ENCODE data around the gene ARFGAP1. TPM values are rescaled to one million over a fixed set of nuclear protein-coding genes. Genes with fewer than 3 reads are reported as not detected.

ARFGAP1 gene
- total RNA-seq, 2 experiments from 2014 or later = 80.1 to 82.0 TPM

DNA sequence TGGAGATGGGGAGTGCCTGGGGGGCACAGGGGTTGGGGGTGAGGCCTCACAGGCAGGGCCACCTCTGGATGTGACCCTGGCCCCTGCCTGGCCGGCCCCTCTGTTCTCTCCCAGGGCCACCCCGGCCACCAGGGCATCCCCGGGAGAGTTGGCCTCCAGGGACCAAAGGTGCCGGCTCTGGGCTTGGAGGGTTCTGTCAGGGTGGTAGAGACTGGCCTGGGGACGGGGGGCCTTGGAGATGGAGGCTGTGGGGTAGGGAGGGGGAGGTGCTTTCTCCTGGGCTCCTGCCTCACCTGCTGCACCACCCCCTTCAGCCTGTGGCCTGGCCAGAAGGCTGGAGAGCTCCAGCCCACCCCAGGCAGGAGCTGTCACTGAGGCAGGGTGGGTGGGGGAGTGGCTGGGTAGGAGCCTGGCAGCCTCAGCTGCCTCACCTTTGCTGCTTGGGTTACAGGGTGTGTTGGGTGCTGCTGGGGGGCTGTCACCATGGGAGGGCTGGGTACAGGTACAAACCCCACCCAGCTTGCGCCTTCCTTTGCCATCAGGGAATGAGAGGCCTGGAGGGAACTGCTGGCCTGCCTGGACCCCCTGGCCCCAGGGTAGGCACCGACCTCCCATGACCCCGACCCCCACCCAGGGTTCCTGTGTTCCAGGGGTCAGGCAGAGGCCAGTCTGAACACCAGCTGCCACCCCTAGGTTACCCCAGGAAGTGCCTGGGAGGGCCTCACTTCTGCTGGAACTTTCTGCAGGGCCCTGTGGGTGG is 53.1 kb downstream of the ARFGAP1 start:
- peaks cover 3% of the 10 kb centered on the region for H3K9me3 Mint-ChIP-seq
- no peak overlapping the region for H3K4me3 Mint-ChIP-seq
- CTCF ChIA-PET = interaction anchor here (0.6 kb wide), 1 partner anchor 110 kb away, joined by 3 read pairs; no protein-coding TSS in a partner anchor
- H3K36me3 Mint-ChIP-seq (ENCODE audit: low read depth) = no peaks in the 10 kb centered on the region
- peaks cover 2% of the 10 kb centered on the region for H3K4me1 Mint-ChIP-seq
- peak overlapping the region; percentile 83 for H3K27ac Mint-ChIP-seq
- no peak for DNase-seq
- peaks cover 15% of the 10 kb centered on the region for H3K27me3 Mint-ChIP-seq
- POLR2A ChIA-PET = no interaction called here

DNA sequence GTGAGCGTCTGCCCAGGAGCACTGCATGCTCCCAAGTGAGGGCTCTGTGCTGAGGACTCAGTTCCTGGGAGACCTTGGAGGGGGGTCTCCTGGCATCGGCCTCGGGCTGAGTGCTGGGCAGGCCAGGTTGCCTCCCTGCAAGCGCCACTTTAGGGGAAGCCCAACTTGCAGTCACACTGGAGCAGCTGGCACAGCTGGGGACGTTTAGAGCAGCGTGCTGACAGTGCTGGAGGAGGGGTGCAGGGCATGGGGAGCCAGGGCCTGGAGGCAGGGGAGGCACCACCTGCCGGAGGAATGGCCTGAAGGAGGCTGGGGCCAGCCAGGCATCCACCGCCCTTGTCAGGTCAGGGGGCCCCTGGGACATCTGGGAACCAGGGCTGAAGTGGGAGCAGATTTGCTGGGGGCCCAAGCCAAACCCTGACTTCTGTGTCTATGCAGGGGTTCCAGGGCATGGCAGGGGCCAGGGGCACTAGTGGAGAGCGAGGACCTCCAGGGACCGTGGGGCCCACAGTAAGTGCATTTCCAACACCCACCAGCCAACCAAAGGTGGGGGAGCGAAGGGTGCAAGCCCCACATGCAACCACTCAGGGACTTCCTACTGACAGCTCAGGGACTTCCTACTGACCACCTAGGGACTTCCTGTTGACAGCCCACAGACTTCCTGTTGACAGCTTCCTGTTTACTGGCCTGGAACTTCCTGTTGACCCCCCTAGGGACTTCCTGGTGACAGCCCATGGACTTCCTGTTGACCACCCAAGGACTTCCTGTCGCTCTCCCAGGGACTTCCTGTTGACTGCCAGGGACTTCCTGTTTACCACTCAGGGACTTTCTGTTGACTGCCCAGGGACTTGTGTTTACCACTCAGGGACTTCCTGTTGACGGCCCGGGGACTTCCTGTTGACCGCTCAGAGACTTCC is 54.0 kb downstream of the ARFGAP1 start:
- ChIA-PET POLR2A (no interaction called here), CTCF (interaction anchor here (0.6 kb wide), 1 partner anchor 110 kb away, joined by 3 read pairs; no protein-coding TSS in a partner anchor)
- H3K4me3 Mint-ChIP-seq = no peak overlapping the region
- no peak for DNase-seq
- H3K4me1 Mint-ChIP-seq = peaks cover 2% of the 10 kb centered on the region
- peaks cover 15% of the 10 kb centered on the region for H3K27me3 Mint-ChIP-seq
- H3K27ac Mint-ChIP-seq = peak overlapping the region; percentile 83
- peaks cover 5% of the 10 kb centered on the region for H3K9me3 Mint-ChIP-seq
- H3K36me3 Mint-ChIP-seq (ENCODE audit: low read depth) = no peaks in the 10 kb centered on the region

DNA sequence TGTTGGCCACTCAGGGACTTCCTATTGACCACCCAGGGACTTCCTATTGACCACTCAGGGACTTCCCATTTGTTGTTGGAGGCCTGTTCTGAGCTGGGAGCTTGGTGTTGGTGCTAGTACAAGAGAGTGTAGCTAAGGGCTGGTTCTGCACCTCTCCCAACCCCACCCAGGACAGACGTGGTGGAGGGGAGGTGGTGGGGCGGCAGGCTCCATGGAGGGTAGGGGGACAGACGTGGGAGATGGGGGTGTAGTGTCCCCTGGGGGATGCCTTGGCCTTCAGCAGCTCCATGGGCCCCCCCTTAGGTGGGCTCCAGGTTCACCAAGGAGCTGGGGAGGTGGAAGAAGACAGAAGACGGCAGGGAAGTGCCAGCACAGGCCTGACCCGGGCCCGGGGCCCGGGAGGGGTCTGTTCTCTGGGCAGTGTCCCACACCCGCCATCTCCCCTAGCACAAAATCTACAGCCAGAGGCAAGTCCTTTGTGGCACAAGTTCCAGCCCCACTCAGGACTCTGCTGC is 54.7 kb downstream of the ARFGAP1 start:
- peak overlapping the region; percentile 83 for H3K27ac Mint-ChIP-seq
- no peak overlapping the region for H3K4me3 Mint-ChIP-seq
- H3K9me3 Mint-ChIP-seq = peaks cover 12% of the 10 kb centered on the region
- peaks cover 15% of the 10 kb centered on the region for H3K27me3 Mint-ChIP-seq
- peaks cover 2% of the 10 kb centered on the region for H3K4me1 Mint-ChIP-seq
- ChIA-PET POLR2A (no interaction called here), CTCF (no interaction called here)
- DNase-seq = no peak
- no peaks in the 10 kb centered on the region for H3K36me3 Mint-ChIP-seq (ENCODE audit: low read depth)

DNA sequence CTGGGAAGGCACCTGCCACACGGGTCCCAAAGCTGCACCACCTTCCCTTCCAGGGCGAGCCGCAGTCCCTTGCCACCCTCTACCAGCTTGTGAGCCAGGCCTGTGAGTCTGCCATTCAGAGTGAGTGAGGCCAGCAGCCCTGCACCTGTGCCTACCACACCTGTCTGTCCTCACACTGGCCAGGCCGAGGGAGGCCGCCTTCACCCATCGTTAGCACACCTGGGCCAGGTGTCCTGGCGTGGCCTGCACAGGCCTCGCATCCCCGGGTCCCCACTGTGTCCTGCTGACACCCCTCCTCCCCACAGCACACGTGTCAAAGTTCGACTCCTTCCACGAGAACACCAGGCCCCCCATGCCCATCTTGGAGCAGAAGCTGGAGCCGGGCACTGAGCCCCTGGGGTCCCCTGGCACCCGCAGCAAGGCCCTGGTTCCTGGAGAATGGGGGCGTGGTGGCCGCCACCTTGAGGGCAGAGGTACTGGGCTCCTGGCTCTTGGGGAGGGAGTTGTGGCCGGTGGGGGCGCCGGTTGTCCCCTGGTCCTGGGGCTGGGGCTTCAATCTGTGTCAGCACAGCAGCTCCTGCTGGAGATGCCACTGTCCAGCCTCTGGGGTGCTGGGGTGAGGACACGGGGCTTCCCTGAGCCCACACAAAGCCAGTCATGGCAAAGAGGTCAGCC is 55.5 kb downstream of the ARFGAP1 start:
- Mint-ChIP-seq H3K27me3 (peaks cover 10% of the 10 kb centered on the region), H3K36me3 (ENCODE audit: low read depth) (no peaks in the 10 kb centered on the region), H3K4me1 (peaks cover 2% of the 10 kb centered on the region), H3K4me3 (no peak overlapping the region), H3K27ac (peak overlapping the region; percentile 53), H3K9me3 (peaks cover 12% of the 10 kb centered on the region)
- POLR2A ChIA-PET = no interaction called here
- CTCF ChIA-PET = no interaction called here
- no peak for DNase-seq

DNA sequence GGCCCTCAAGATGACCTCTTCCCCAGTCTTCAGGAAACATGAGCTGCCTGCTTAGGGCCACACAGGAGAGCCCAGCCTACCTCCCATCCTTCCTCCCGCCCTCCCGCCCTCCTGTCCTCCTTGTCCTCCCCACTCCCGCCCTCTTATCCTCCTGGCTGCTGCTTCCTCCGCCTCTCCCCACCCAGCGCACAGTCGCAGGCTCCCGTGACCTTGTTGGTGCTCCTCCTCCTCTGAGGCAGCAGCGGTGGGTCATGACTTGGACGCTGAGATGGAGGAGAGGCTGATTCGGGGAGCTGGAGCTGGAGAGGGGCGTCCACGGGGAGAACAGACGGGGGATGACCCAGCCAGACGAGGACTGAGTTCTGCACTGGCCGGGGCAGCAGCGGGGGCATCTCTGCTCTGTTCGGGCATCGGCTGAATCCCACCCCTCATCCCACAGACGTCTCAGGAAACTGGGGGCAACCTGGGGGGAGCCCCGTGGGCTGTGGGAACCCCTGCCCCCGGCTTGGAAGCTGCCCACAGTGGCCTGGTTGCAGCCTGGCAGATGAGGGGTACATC is 56.2 kb downstream of the ARFGAP1 start:
- H3K9me3 Mint-ChIP-seq = peaks cover 16% of the 10 kb centered on the region
- peaks cover 5% of the 10 kb centered on the region for H3K27me3 Mint-ChIP-seq
- H3K27ac Mint-ChIP-seq = no peak overlapping the region
- DNase-seq = no peak
- ChIA-PET CTCF (no interaction called here), POLR2A (no interaction called here)
- H3K4me1 Mint-ChIP-seq = peaks cover 2% of the 10 kb centered on the region
- H3K36me3 Mint-ChIP-seq (ENCODE audit: low read depth) = no peaks in the 10 kb centered on the region
- no peak overlapping the region for H3K4me3 Mint-ChIP-seq

DNA sequence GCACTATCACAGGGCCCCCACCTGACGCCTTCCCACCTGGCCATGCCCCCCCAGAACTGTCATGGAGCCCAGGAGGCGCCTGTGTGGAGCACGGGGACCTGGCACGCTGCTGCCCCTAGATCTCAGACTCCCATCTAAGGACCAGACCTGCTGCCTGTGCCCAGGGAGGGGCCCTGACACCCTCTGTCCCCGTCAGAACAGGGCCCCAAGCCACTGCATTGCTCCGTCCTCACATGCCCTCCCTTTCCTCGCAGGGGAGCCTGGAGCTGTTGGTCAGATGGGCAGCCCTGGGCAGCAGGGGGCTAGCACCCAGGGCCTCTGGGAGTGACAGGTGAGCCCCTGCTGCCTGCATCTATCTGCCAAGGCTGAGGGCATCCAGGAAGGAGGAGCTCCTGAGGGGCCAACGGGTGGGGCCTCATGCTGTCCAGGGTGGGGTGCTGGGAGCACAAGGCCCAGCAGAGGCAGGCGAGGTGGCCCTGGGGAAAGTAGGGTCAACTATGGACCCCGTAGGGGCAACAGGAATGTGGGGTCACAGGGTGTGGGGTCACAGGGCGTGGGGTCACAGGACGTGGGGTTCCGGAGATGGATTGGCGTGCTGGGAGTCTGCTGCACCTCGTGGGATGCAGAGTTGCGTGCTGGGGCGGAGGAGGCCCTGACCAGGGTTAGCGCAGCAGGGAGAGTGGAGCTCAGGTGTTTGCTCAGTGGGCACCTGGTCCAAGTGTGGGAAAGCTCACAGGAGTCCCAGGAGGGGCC is 56.9 kb downstream of the ARFGAP1 start:
- DNase-seq = no peak
- no peak overlapping the region for H3K4me3 Mint-ChIP-seq
- H3K27me3 Mint-ChIP-seq = no peaks in the 10 kb centered on the region
- H3K4me1 Mint-ChIP-seq = peaks cover 2% of the 10 kb centered on the region
- H3K27ac Mint-ChIP-seq = no peak overlapping the region
- H3K9me3 Mint-ChIP-seq = peaks cover 16% of the 10 kb centered on the region
- POLR2A ChIA-PET = no interaction called here
- H3K36me3 Mint-ChIP-seq (ENCODE audit: low read depth) = no peaks in the 10 kb centered on the region
- CTCF ChIA-PET = no interaction called here

DNA sequence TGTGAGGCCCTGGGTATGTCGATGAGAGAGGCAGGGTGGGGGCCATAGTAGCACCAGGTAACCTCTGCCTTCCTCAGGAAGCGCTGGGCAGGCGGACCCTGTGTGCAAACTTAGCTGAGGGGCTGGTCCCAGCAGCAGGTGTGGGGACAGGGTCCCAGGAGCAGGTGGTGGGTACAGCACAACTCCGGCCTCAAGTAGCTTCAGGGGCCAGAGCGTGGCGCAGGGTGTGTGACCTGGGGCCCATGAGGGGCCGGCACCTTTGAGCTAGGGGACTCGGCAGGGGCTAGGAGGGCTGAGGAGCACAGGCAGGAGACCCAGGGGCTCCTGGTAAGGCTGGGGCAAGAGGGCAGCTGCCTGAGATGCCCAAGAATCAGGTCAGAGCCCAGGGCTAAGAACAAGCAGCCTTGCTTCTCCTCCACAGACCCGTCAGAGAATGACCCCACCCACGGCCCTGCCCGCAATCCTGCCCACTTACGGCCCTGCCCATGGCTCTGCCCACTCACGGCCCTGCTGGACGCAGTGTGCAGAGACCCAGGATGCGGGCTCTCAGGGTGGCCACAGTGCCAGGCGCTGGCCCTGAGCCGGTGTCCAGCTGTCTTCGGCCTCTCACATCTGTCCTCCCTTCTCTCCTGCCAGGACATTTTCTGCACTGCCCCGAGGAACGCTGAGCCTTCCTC is 57.6 kb downstream of the ARFGAP1 start:
- H3K27me3 Mint-ChIP-seq = no peaks in the 10 kb centered on the region
- ChIA-PET POLR2A (no interaction called here), CTCF (no interaction called here)
- H3K36me3 Mint-ChIP-seq (ENCODE audit: low read depth) = no peaks in the 10 kb centered on the region
- DNase-seq = no peak
- peaks cover 19% of the 10 kb centered on the region for H3K9me3 Mint-ChIP-seq
- H3K4me3 Mint-ChIP-seq = no peak overlapping the region
- H3K27ac Mint-ChIP-seq = no peak overlapping the region
- H3K4me1 Mint-ChIP-seq = peaks cover 2% of the 10 kb centered on the region

DNA sequence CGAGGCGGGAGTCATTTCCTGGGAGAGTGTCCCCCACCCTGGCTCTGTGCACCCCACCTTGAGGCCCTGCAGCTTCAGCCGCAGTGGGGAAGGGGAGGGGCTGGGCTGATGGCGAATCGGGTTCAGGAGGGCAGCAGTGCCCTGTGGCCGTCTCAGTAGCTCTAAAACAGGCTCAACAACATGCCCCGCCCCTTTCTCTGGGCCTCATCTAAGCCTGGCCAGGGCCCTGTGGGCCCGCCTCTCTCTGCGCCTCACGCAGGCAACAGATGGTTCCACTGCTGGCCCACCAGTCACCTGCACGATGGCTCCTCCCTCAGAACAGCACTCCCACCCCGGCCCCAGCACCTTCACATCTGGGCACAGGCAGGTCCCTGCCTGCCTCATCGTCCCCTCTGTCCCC is 58.3 kb downstream of the ARFGAP1 start:
- Mint-ChIP-seq H3K27ac (no peak overlapping the region), H3K4me1 (peaks cover 2% of the 10 kb centered on the region), H3K27me3 (peaks cover 4% of the 10 kb centered on the region), H3K4me3 (no peak overlapping the region), H3K9me3 (peaks cover 19% of the 10 kb centered on the region), H3K36me3 (ENCODE audit: low read depth) (no peaks in the 10 kb centered on the region)
- ChIA-PET POLR2A (no interaction called here), CTCF (no interaction called here)
- DNase-seq = no peak

DNA sequence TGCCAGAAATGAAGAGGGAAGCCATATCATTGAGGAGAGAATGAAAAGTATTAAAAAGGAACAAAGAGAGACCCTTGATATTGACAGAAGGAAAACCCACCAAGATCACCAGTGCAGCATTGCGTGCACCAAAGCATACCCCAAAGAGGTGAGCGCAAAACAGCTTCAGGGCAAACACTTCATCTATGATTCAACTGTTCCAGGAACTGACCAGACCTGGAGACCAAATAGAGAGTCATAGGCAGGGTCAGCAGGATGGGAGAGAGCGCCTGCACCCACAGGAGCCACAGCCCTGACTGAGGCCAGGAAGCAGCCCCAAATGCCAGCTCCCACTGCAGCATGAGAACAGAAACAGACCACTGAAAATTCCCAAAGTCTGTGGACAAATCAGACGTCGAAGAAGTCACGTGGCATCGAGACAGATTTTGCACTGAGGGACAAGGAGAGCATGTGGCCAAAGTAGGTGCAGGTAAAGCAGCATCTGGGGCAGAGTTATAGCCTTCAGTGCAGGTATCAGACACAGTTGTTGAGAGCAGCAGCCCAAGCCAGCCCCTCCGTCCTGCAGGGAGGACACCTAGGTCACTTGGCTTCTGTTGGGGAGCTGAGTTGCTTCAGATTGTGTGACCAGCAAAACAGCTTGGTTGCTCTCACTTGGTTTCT is 59.3 kb downstream of the ARFGAP1 start:
- peaks cover 2% of the 10 kb centered on the region for H3K4me1 Mint-ChIP-seq
- peaks cover 4% of the 10 kb centered on the region for H3K27me3 Mint-ChIP-seq
- H3K4me3 Mint-ChIP-seq = no peak overlapping the region
- H3K36me3 Mint-ChIP-seq (ENCODE audit: low read depth) = no peaks in the 10 kb centered on the region
- no peak overlapping the region for H3K27ac Mint-ChIP-seq
- DNase-seq = no peak
- POLR2A ChIA-PET = no interaction called here
- CTCF ChIA-PET = no interaction called here
- H3K9me3 Mint-ChIP-seq = peaks cover 18% of the 10 kb centered on the region

DNA sequence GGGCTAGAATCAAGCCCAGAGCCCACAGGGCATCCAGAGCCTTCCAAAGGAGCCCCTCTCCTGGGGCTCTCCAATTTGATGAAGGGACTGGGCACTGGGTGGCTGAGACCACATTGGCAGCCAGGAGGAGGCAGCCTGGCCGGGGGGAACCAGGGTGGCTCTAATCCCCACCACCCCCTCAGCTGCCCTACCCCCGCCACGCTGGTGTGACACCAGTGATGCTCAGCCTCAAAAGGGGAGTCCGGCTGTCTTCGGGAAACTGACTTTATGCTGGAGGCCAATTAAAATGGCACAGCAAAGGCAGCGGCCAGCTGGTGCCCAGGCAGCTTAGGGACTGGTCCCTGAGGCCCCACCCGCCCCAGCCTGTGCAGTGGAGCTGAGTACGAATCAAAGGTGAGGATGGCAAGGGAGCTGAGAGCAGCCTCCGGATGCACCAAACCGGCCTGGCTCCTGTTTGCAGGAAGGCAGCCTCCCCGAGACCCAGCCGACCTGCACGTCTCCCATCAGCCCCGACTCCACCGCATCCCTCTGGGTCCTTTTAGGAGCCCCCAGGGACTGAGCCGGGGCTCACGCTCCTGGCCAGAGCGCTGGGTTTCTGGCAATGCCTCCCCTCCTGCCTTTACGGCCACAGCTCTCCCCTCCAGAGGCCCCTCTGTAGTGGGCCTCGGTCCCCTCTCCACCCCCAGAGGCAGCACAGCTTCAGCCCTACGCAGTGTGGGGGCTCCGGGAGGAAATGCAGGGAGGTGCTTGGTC is 60.1 kb downstream of the ARFGAP1 start:
- Mint-ChIP-seq H3K9me3 (peaks cover 16% of the 10 kb centered on the region), H3K36me3 (ENCODE audit: low read depth) (no peaks in the 10 kb centered on the region), H3K27ac (no peak overlapping the region), H3K4me3 (no peak overlapping the region), H3K4me1 (no peaks in the 10 kb centered on the region), H3K27me3 (peaks cover 4% of the 10 kb centered on the region)
- ChIA-PET CTCF (no interaction called here), POLR2A (no interaction called here)
- no peak for DNase-seq

DNA sequence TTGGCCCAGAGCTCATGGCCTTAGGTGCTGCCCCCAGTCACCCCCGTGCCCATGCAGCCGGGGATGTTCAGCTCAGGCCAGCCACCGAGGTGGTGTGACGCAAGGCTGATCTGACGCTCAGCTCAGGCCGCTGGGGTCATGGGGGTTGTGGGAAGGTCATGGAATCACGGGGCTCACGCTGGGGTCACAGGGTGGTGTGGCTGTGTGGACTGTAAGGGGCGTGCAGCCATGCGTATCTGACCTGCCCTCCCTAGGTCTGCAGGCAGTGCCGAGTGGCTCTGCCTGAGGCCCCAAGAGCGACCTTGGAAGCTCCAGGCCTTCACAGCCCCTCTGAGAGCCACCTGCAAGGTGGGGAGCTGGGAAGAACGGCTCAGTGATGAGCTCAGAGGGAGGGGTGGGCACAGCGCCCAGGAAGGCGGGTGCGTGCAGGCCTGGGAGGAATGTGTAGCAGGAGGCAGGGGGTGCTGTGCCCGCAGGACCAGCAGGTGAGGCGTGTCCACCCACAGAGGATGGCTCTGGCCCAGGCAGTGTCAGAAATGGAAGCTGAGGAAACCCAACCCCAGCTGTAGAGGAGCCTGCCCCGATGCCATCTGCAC is 60.7 kb downstream of the ARFGAP1 start:
- peaks cover 16% of the 10 kb centered on the region for H3K9me3 Mint-ChIP-seq
- DNase-seq = no peak
- ChIA-PET CTCF (no interaction called here), POLR2A (no interaction called here)
- H3K4me3 Mint-ChIP-seq = no peak overlapping the region
- no peak overlapping the region for H3K27ac Mint-ChIP-seq
- no peaks in the 10 kb centered on the region for H3K4me1 Mint-ChIP-seq
- peaks cover 7% of the 10 kb centered on the region for H3K27me3 Mint-ChIP-seq
- no peaks in the 10 kb centered on the region for H3K36me3 Mint-ChIP-seq (ENCODE audit: low read depth)

Data from activated CD4-positive, alpha-beta memory T cell treated with anti-CD3 and anti-CD28 coated beads, Interleukin-2, amount 10 ng/mL, durations not matched to agents 7 days and 5 days (primary cell).